GM12878 (cell line): ENCODE data around the gene GALR3. TPM values are rescaled to one million over a fixed set of nuclear protein-coding genes. Genes with fewer than 3 reads are reported as not detected.

Experiments used
- ATF2 ChIP-seq: IDR thresholded peaks from 2 replicates; pipeline ENCODE4 v1.6.1; 2012; ENCODE audit warnings: low read length, inconsistent platforms
- ATF7 ChIP-seq: fragments of 450-650 bp; IDR thresholded peaks from 2 replicates; pipeline ENCODE4 v1.6.1; 2016; ENCODE audit warnings: low read depth, mild to moderate bottlenecking
- BHLHE40 ChIP-seq, 2 experiments: fragments of 450-650 bp in 1 of 2; IDR thresholded peaks; 2 replicates each; pipeline ENCODE4 v1.6.1; 2011 to 2017; ENCODE audit warnings: low read depth in 2 of 2, borderline replicate concordance in 1 of 2, improper control_type of control experiment in 1 of 2, low read length in 1 of 2, mild to moderate bottlenecking in 1 of 2
- CBFB ChIP-seq: IDR thresholded peaks from 2 replicates; pipeline ENCODE4 v1.6.1; 2016; ENCODE audit warnings: antibody characterized with exemption, low read depth
- CBX5 ChIP-seq: sonication (generic); IDR thresholded peaks from 2 replicates; pipeline ENCODE4 v1.6.1; 2016; ENCODE audit warnings: low read depth, moderate library complexity, mild to moderate bottlenecking, inconsistent platforms
- CHD2 ChIP-seq: IDR thresholded peaks from 2 replicates; pipeline ENCODE4 v1.6.1; 2011; ENCODE audit warnings: low read depth, low read length, improper control_type of control experiment, borderline replicate concordance
- DPF2 ChIP-seq: fragments of 450-650 bp; IDR thresholded peaks from 2 replicates; pipeline ENCODE4 v1.6.1; 2017; ENCODE audit warnings: mild to moderate bottlenecking
- IKZF1 ChIP-seq: fragments of 450-650 bp; conservative IDR thresholded peaks from 2 replicates; pipeline ENCODE4 v1.6.1; 2017; ENCODE audit warnings: antibody characterized with exemption, mild to moderate bottlenecking
- IKZF2 ChIP-seq, 2 experiments: fragments of 450-650 bp; IDR thresholded peaks; 2 replicates each; pipeline ENCODE4 v1.6.1; 2017; ENCODE audit warnings: mild to moderate bottlenecking in 2 of 2, moderate library complexity in 2 of 2
- MTA2 ChIP-seq: fragments of 450-650 bp; IDR thresholded peaks from 2 replicates; pipeline ENCODE4 v1.6.1; 2016; ENCODE audit warnings: low read depth, mild to moderate bottlenecking, moderate library complexity
- NFYB ChIP-seq: IDR thresholded peaks from 2 replicates; pipeline ENCODE4 v1.6.1; 2011; ENCODE audit warnings: low read depth, mild to moderate bottlenecking, low read length, improper control_type of control experiment, moderate library complexity; ENCODE audit not compliant: insufficient read depth
- NKRF ChIP-seq: fragments of 450-650 bp; conservative IDR thresholded peaks from 2 replicates; pipeline ENCODE4 v1.6.1; 2017; ENCODE audit warnings: mild to moderate bottlenecking, moderate library complexity
- NRF1 ChIP-seq: conservative IDR thresholded peaks from 2 replicates; pipeline ENCODE4 v1.6.1; 2011; ENCODE audit warnings: mild to moderate bottlenecking, low read depth, low read length, improper control_type of control experiment
- POU2F2 ChIP-seq: IDR thresholded peaks from 3 replicates; pipeline ENCODE4 v1.6.1; 2011; ENCODE audit warnings: low read depth, mild to moderate bottlenecking, low read length, borderline replicate concordance
- RELB ChIP-seq: fragments of 450-650 bp; IDR thresholded peaks from 2 replicates; pipeline ENCODE4 v1.6.1; 2017; ENCODE audit warnings: low read depth, mild to moderate bottlenecking, moderate library complexity
- SMAD1 ChIP-seq: fragments of 450-650 bp; IDR thresholded peaks from 2 replicates; pipeline ENCODE4 v1.6.1; 2018; ENCODE audit warnings: mild to moderate bottlenecking, low read depth; ENCODE audit not compliant: partially characterized antibody
- SMARCA5 ChIP-seq: fragments of 450-650 bp; IDR thresholded peaks from 2 replicates; pipeline ENCODE4 v1.6.1; 2017; ENCODE audit warnings: mild to moderate bottlenecking
- SREBF1 ChIP-seq: IDR thresholded peaks from 2 replicates; pipeline ENCODE4 v1.6.1; 2012; ENCODE audit warnings: mild to moderate bottlenecking, low read length
- STAT1 ChIP-seq: fragments of 450-650 bp; conservative IDR thresholded peaks from 2 replicates; pipeline ENCODE4 v1.6.1; 2014; ENCODE audit warnings: antibody characterized with exemption, mild to moderate bottlenecking
- TCF12 ChIP-seq: IDR thresholded peaks from 2 replicates; pipeline ENCODE4 v1.6.1; 2011; ENCODE audit warnings: low read depth, mild to moderate bottlenecking, low read length
- YBX1 ChIP-seq: fragments of 450-650 bp; IDR thresholded peaks from 2 replicates; pipeline ENCODE4 v1.6.1; 2016; ENCODE audit warnings: antibody characterized with exemption
- YY1 ChIP-seq: IDR thresholded peaks from 2 replicates; pipeline ENCODE4 v1.6.1; 2011; ENCODE audit warnings: low read depth, mild to moderate bottlenecking, low read length
- ZBTB11 ChIP-seq: fragments of 450-650 bp; formaldehyde crosslinking; IDR thresholded peaks from 2 replicates; pipeline ENCODE4 v1.5.0; 2022; ENCODE audit warnings: mild to moderate bottlenecking, missing genetic modification characterization
- ZZZ3 ChIP-seq: IDR thresholded peaks from 2 replicates; pipeline ENCODE4 v1.6.1; 2011; ENCODE audit warnings: low read depth; ENCODE audit not compliant: control insufficient read depth, insufficient read length
- polyA plus RNA-seq, 11 experiments: library from polyadenylated mRNA; depleted of rRNA in 4 of 11; unstranded in 6 of 11; stranded (reverse) in 5 of 11; fragments of >200 nt; fragmentation: Nextera tagmentation in 4 of 11; fragmentation: Illumina TruSeq in 1 of 11; extraction: Ambion mirVana in 4 of 11; extraction: Trizol in 1 of 11; gene quantifications; 1 replicate in 1 of 11; 2 replicates in 10 of 11; pipeline versions ENCODE4 v1.2.1 to v1.2.3, GENCODE V29; 2011 to 2016; ENCODE audit warnings: inconsistent platforms in 2 of 11, missing spikeins in 2 of 11, low read depth in 1 of 11
- total RNA-seq, 4 experiments: library from RNA; depleted of rRNA in 3 of 4; stranded (reverse); fragments of >200 nt in 3 of 4; fragmentation: Illumina TruSeq in 1 of 4; extraction: Trizol in 1 of 4; gene quantifications; 2 replicates each; pipeline versions ENCODE4 v1.2.1 to v1.2.3, GENCODE V29; 2013 to 2021

GALR3 gene
- total and polyA plus RNA-seq, 10 of the 15 experiments (the other 5 are each of a cell fraction or from before 2014, with no cell fraction given), result not detected

GRCh38 chr22:37777122-37777687 lies 46.0 kb upstream of the GALR3 start (continued):
- TF ChIP-seq MTA2 (peak; percentile 79), CHD2 (no peak), ZZZ3 (no peak), ATF2 (0 out of 2 replicates have a peak, but pooled peaks have one; percentile 41), YBX1 (no peak), DPF2 (peak; percentile 61; the same call in 1 of the 2 replicates), TCF12 (peak; percentile 48; the same call in 1 of the 2 replicates), YY1 (no peak), CBX5 (no peak), SMARCA5 (peak; percentile 26), CBFB (peak; percentile 50), NRF1 (no peak), BHLHE40 (IDR thresholded peaks at IDR 0.05; ENCODE audit: borderline replicate concordance in 1 of 2, low read depth in 2 of 2, low read length in 1 of 2) (no peak; a peak in 1 of 4 replicates), POU2F2 (peak; percentile 61; the same call in 1 of the 3 replicates), RELB (peak; percentile 50; the same call in 1 of the 2 replicates), IKZF1 (peak; percentile 76), STAT1 (no peak), NKRF (no peak), ATF7 (peak; percentile 86), ZBTB11 (CRISPR knock-in tag) (no peak), SMAD1 (no peak), SREBF1 (no peak), IKZF2 (IDR thresholded peaks at IDR 0.05) (peak; percentile 71; a peak in 3 of 4 replicates), NFYB (no peak)
